ENCODE data around the gene ADM5. TPM values are rescaled to one million over a fixed set of nuclear protein-coding genes. Genes with fewer than 3 reads are reported as not detected.

The ADM5 gene
- total RNA-seq, 2 donors from 2014 or later: 4.1 to 8.1 TPM

DNA sequence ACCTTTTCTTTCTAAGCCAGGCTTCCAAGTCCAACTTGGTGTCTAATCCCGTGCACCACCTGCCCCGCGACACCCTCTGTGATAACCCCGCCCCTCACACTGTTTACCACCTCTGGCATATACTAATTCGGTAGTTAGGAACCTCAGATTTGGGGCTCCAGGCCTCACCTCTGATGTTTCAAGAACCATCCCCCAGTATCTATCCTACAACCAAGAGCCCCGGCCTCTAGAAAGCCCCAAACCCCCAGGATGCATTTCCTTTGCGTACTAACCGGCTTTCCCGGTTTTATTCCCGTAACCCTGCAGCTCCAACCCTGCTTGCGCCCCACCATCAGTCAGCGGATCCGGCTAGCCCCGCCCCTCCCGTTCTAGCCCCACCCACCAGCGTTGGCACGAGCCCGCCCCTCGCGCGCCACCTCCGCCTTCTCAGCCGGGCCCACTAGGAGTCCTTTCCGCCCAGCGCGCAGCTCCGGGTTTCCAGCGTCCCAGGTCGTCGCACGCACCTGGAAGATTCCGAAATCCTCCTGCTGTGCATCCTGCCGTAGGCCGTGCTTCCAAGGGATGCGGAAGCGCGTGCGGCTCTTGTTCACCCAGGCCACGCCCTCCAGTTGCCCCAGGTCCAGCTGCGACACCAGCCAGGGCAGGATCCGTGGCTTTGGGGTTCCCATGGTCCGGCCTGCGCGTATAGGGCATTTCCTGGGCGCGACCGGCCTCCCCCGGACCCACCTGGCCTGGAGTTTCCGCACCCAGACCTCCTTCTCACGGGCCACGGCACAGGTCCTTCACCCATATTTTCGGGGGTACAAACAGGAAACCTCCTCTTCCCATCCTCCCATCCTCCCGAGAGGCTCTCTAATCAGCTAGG is 25.0 kb upstream of the ADM5 start:
- peaks cover 40% of the 10 kb centered on the region for H3K4me1 Mint-ChIP-seq (ENCODE audit: low read depth)

GRCh38 chr19:49665036-49665350 is 24.4 kb upstream of the ADM5 start:
- Mint-ChIP-seq H3K9me3 (no peaks in the 10 kb centered on the region), H3K4me1 (ENCODE audit: low read depth) (peaks cover 40% of the 10 kb centered on the region), H3K27me3 (ENCODE audit: low read depth) (no peaks in the 10 kb centered on the region), H3K27ac (peak overlapping the region; percentile 91), H3K36me3 (ENCODE audit: insufficient read depth in 2 of 2) (peaks cover 0 to 14% of the 10 kb centered on the region in 2 donors), H3K4me3 (peak overlapping the region; percentile 95 to 98)
- ATAC-seq (replicated peaks in 1 of 2) (no peak), DNase-seq (no peak)

More for the DNA sequence above, 25.0 kb upstream of the ADM5 start:
- ATAC-seq (replicated peaks in 1 of 2): peak; percentile 72
- Mint-ChIP-seq H3K9me3 (no peaks in the 10 kb centered on the region), H3K36me3 (ENCODE audit: insufficient read depth in 2 of 2) (peaks cover 2 to 12% of the 10 kb centered on the region in 2 donors), H3K27me3 (ENCODE audit: low read depth) (no peaks in the 10 kb centered on the region), H3K4me3 (peak overlapping the region; percentile 95 to 98), H3K27ac (peak overlapping the region; percentile 91)
- peak; percentile 90 to 91 for DNase-seq

DNA sequence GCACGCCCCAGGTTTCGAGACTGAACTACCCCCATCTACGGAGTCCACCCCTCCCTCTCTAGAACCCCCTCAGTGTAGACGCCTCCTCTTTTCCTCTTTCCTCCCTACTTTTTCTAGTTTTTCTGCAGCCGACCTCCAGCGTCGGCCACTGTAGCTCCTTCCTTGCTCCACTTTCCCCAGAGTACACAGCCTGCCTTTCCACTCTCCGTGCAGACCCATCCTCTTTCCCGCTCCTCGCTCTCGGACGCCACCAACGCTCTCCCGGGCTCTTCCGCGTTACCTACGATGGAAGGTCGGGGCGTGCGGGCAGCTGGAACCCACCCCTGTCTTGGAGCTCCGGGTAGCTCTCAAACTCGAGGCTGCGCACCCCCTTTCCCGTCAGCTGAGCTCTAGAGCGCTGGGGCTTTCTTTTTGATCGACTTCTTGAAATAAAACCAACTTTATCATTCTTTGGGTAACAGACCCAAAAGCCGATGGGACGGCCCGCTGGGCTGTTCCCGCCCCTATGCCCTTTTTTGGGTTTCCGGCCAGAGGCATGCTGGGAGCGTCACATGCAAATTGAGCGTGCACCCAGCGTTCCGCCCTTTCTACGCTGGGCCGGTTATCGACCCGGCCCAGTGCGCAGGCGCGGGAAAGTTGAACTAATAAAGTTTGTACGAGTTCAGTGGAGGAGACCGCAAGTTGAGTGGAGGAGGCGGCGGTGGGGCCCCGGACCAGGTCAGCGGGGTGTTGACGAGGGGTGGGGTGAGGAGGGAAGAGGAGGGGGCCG is 23.9 kb upstream of the ADM5 start, which contains the start of the genes BCL2L12 and IRF3:
Gene BCL2L12 (plus strand): TSS at position 583 of the 769 bp plus-strand sequence. CDS start 760 bp downstream, outside the sequence.
Gene IRF3 (minus strand): TSS at position 507 of the 769 bp plus-strand sequence. CDS start 1,019 bp downstream, outside the sequence.
- H3K27me3 Mint-ChIP-seq (ENCODE audit: low read depth): no peaks in the 10 kb centered on the region
- peak within 1 kb of the TSS; percentile 91 for H3K27ac Mint-ChIP-seq
- DNase-seq: peak; percentile 99
- peaks cover 40% of the 10 kb centered on the region for H3K4me1 Mint-ChIP-seq (ENCODE audit: low read depth)
- peak; percentile 86 to 87 for ATAC-seq (replicated peaks in 1 of 2)
- H3K4me3 Mint-ChIP-seq: peak within 1 kb of the TSS; percentile 95 to 98
- H3K9me3 Mint-ChIP-seq: no peaks in the 10 kb centered on the region
- peaks cover 0 to 15% of the 10 kb centered on the region in 2 donors for H3K36me3 Mint-ChIP-seq (ENCODE audit: insufficient read depth in 2 of 2)

- peak overlapping the region; percentile 91 for H3K27ac Mint-ChIP-seq
- peak overlapping the region; percentile 95 to 98 for H3K4me3 Mint-ChIP-seq
- no peaks in the 10 kb centered on the region for H3K27me3 Mint-ChIP-seq (ENCODE audit: low read depth)
- no peak for DNase-seq
- peaks cover 40% of the 10 kb centered on the region for H3K4me1 Mint-ChIP-seq (ENCODE audit: low read depth)
- H3K9me3 Mint-ChIP-seq: no peaks in the 10 kb centered on the region
- peaks cover 0 to 16% of the 10 kb centered on the region in 2 donors for H3K36me3 Mint-ChIP-seq (ENCODE audit: insufficient read depth in 2 of 2)
- no peak for ATAC-seq (replicated peaks in 1 of 2)
These were observed 23.3 kb upstream of the ADM5 start for GRCh38 chr19:49666120-49666444.

DNA sequence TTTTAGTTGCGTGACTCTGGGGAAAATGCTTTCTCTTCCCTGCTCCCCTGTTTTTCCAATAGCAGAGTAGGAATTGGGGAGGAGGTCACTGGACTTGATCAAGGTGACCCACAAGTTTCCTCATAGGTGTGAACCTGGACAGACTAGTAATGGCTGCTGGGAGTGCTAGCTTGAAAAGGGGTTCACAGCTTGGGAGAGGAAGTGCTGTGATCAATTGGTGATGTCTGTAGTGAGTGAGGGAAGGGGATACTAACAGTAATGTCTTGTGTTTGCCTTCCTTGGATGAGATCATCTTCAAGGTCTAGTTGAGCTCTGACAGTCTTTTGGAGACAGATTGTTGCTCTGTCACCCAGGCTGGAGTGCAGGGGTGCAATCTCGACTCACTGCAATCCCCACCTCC is 21.9 kb upstream of the ADM5 start:
- Mint-ChIP-seq H3K4me3 (peak overlapping the region; percentile 95 to 98), H3K4me1 (ENCODE audit: low read depth) (peaks cover 47% of the 10 kb centered on the region), H3K9me3 (no peaks in the 10 kb centered on the region), H3K27ac (peak overlapping the region; percentile 17), H3K36me3 (ENCODE audit: insufficient read depth in 2 of 2) (peaks cover 0 to 16% of the 10 kb centered on the region in 2 donors), H3K27me3 (ENCODE audit: low read depth) (no peaks in the 10 kb centered on the region)
- ATAC-seq (replicated peaks in 1 of 2): no peak
- DNase-seq: no peak

GRCh38 chr19:49669516-49669915 is 19.9 kb upstream of the ADM5 start:
- H3K27ac Mint-ChIP-seq: no peak overlapping the region
- H3K9me3 Mint-ChIP-seq: no peaks in the 10 kb centered on the region
- no peaks in the 10 kb centered on the region for H3K27me3 Mint-ChIP-seq (ENCODE audit: low read depth)
- no peak for DNase-seq
- peaks cover 30% of the 10 kb centered on the region for H3K4me1 Mint-ChIP-seq (ENCODE audit: low read depth)
- H3K4me3 Mint-ChIP-seq: no peak overlapping the region
- H3K36me3 Mint-ChIP-seq (ENCODE audit: insufficient read depth in 2 of 2): peaks cover 0 to 21% of the 10 kb centered on the region in 2 donors
- no peak for ATAC-seq (replicated peaks in 1 of 2)

- Mint-ChIP-seq H3K9me3 (no peaks in the 10 kb centered on the region), H3K27me3 (ENCODE audit: low read depth) (no peaks in the 10 kb centered on the region), H3K27ac (no peak overlapping the region), H3K4me1 (ENCODE audit: low read depth) (peaks cover 22% of the 10 kb centered on the region), H3K36me3 (ENCODE audit: insufficient read depth in 2 of 2) (peaks cover 0 to 16% of the 10 kb centered on the region in 2 donors), H3K4me3 (peak overlapping the region in 1 of 2 donors; percentile 8)
- DNase-seq (peak; percentile 81 to 84), ATAC-seq (replicated peaks in 1 of 2) (no peak)
These were observed 17.1 kb upstream of the ADM5 start for GRCh38 chr19:49672131-49672919.

DNA sequence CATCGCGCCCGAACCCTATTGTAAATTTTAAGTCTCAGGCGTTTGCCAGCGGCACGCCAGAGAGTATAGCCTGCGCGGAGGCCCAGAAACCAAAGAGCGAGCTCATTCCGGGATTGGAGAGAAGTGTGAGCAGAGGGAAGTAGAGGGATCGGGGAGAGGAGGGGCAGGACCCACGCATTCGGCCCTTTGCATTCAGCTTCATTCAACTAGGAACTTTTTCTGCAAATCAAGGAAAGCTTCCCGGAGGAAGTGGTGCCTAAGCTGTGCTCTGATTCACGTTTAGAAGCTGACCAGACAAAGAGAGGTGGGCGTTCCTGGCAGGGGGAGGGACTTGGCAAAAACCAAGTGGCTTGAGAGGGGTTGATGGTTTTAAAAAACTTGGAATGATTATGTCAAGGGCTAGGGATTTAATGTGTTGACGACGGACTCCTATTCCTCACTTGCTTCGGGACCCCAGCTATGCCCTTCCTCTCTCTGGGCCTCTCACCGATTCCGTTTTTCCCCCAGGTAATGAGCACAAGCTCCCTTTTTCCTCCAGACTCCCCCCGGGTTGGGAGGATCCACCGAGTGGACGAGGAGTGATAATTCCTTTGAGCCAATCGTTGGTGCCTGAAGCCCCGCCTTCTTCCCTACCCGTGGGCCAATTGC is 13.1 kb upstream of the ADM5 start:
- Mint-ChIP-seq H3K27me3 (ENCODE audit: low read depth) (no peaks in the 10 kb centered on the region), H3K27ac (peak overlapping the region; percentile 94), H3K9me3 (no peaks in the 10 kb centered on the region), H3K4me1 (ENCODE audit: low read depth) (peaks cover 52% of the 10 kb centered on the region), H3K4me3 (peak overlapping the region; percentile 85 to 90), H3K36me3 (ENCODE audit: insufficient read depth in 2 of 2) (peaks cover 0 to 14% of the 10 kb centered on the region in 2 donors)
- ATAC-seq (replicated peaks in 1 of 2): peak; percentile 8 to 21
- no peak for DNase-seq

DNA sequence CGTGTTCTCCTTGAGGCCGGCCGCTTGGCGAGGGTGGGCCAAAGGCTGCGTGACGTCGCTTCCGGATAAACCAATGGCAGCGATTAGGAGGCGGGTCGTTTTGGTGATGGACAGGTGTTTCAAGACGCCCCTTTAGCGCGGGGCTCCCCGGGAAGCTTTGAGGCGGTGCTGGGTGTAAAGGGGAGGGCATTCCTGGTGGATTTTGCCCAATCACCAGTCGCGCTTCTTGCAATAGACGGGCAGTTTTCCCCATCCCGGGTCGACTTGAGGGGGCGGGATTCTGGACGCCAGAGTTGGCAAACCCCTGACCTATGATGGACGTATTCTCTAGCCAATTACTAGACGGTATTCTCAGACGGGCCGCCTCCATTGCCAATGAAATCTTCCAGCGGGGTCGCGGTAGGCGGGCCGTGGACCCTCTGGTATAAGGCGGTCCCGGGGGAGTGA is 12.6 kb upstream of the ADM5 start:
- H3K27ac Mint-ChIP-seq: peak overlapping the region; percentile 94
- peaks cover 0 to 14% of the 10 kb centered on the region in 2 donors for H3K36me3 Mint-ChIP-seq (ENCODE audit: insufficient read depth in 2 of 2)
- peak; percentile 82 to 84 for ATAC-seq (replicated peaks in 1 of 2)
- peaks cover 53% of the 10 kb centered on the region for H3K4me1 Mint-ChIP-seq (ENCODE audit: low read depth)
- DNase-seq: peak; percentile 98 to 99
- H3K27me3 Mint-ChIP-seq (ENCODE audit: low read depth): no peaks in the 10 kb centered on the region
- peak overlapping the region; percentile 85 to 90 for H3K4me3 Mint-ChIP-seq
- H3K9me3 Mint-ChIP-seq: no peaks in the 10 kb centered on the region

DNA sequence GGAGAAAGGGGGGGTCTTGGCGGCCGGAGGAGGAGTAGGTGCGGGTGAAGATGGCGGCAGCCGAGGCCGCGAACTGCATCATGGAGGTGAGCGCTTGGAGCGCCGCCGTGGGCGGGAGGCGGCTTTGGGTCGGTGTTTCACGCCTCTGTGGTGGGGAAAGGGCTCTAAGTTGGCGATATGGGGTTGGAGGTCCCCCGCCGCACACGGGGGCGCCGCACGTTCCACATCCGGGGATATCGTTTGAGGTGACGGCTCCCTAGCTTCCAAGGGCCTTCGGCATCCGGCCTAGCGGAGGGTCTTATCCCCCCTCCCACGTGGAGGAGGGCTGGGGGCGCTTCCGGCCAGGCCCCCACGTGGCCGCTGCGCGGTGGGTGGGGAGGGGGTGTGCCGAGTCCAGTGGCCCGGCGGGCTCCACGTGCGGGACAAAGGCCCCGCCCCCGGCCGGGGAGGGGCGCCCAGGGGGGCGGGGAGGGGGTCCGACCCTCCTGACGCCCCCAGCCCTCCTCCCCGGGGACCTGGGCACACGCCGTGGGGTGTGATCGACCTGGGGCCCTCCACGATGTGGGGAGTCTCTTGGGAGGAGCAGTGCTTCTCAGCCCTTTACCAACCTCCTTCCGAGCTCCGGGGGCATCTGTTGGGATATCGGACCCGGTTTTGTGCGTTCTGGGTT is 12.0 kb upstream of the ADM5 start, which contains the start of gene PRMT1:
Gene PRMT1 (plus strand): TSS at position 41 of the 670 bp plus-strand sequence. CDS start 10 bp downstream, at position 51.
- peaks cover under 1 to 15% of the 10 kb centered on the region in 2 donors for H3K36me3 Mint-ChIP-seq (ENCODE audit: insufficient read depth in 2 of 2)
- peak within 1 kb of the TSS; percentile 90 to 97 for H3K4me3 Mint-ChIP-seq
- H3K27ac Mint-ChIP-seq: peak within 1 kb of the TSS; percentile 94
- ATAC-seq (replicated peaks in 1 of 2) (peak; percentile 14 to 26), DNase-seq (peak; percentile 64 to 72)
- peaks cover 53% of the 10 kb centered on the region for H3K4me1 Mint-ChIP-seq (ENCODE audit: low read depth)
- H3K9me3 Mint-ChIP-seq: no peaks in the 10 kb centered on the region
- no peaks in the 10 kb centered on the region for H3K27me3 Mint-ChIP-seq (ENCODE audit: low read depth)

DNA sequence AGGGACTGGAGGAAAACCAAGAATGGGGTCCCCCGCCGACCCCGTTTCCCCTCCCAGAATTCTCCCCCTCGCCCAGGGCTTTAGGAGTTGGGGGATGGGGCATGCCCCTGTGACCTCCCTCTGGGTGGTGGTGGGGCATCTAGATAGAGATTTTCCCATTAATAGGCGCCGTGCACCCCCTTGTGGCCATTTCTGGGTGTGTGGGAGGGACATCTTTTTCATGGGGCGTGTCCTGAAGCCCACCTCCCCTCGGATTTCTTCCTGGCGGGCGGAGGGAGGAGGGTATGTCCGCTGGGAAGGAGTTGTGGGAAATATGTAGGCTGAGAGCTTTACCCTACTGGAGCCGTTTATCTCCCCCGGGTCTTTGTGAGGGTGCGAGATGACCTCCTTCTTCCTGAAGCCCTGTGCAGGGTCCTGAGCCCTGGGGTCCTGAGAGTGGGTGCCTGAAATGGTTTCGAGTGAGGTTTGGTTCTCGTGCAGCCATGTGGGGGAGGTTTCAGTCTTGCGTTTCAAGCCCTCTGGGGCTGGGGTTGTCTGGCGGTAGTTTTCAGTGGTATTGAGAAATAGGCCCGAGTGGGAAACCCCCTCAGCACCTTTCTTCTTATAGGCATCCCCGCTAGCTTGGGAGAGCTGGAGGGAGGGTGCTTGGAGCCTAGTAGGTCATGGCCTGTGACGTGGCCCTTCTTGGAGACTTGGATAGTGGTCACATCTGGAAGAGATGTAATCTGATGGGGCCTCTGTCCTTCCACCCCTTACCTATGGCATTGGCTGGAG is 11.3 kb upstream of the ADM5 start:
- peaks cover 50% of the 10 kb centered on the region for H3K4me1 Mint-ChIP-seq (ENCODE audit: low read depth)

More for the DNA sequence above, 11.3 kb upstream of the ADM5 start:
- H3K4me3 Mint-ChIP-seq: peak overlapping the region; percentile 90 to 97
- peaks cover 3 to 20% of the 10 kb centered on the region in 2 donors for H3K36me3 Mint-ChIP-seq (ENCODE audit: insufficient read depth in 2 of 2)
- H3K9me3 Mint-ChIP-seq: no peaks in the 10 kb centered on the region
- peak overlapping the region; percentile 92 for H3K27ac Mint-ChIP-seq
- H3K27me3 Mint-ChIP-seq (ENCODE audit: low read depth): no peaks in the 10 kb centered on the region
- peak; percentile 11 to 18 for ATAC-seq (replicated peaks in 1 of 2)
- DNase-seq: peak; percentile 82 to 85

Measured in activated T-cell treated with anti-CD3 and anti-CD28 coated beads, Interleukin-2, amount 50 U/mL, for 72 hours (primary cell).